Ovary (tissue), 9 donors: ENCODE measurements around the gene TCP11. TPM values are rescaled to one million over a fixed set of nuclear protein-coding genes. Genes with fewer than 3 reads are reported as not detected.

Experiments used
- DNase-seq, 5 donors: peaks; one replicate each; pipeline ENCODE4 v3.0.0-alpha.2; 2019 to 2020
- H3K27ac ChIP-seq, 2 donors: fragments of 200-600 bp; one replicate each; pipeline versions ENCODE4 v1.5.1 to v1.8.0; 2019 to 2022
- H3K27me3 ChIP-seq: fragments of 200-600 bp; one replicate; pipeline ENCODE4 v1.8.0; 2022
- H3K36me3 ChIP-seq: fragments of 200-600 bp; sonication (generic); one replicate; pipeline ENCODE4 v1.5.1; 2019
- H3K4me1 ChIP-seq: one replicate; pipeline ENCODE4 v1.8.1; 2013; ENCODE audit warnings: mild to moderate bottlenecking, moderate library complexity; ENCODE audit not compliant: insufficient read depth
- H3K4me3 ChIP-seq: fragments of 200-600 bp; sonication (generic); one replicate; pipeline ENCODE4 v1.5.1; 2017
- H3K9me3 ChIP-seq, 2 donors: fragments of 200-600 bp in 1 of 2; sonication (generic) in 1 of 2; one replicate each; pipeline versions ENCODE4 v1.5.1 to v1.8.1; 2013 to 2019; ENCODE audit warnings: mild to moderate bottlenecking in 1 of 2, moderate library complexity in 1 of 2
- CTCF ChIP-seq, 3 donors: fragments of 450-650 bp in 2 of 3; fragments of 200-600 bp in 1 of 3; IDR thresholded peaks; one replicate each; pipeline versions ENCODE4 v1.5.1 to v1.8.0; 2016 to 2022; ENCODE audit warnings: antibody characterized with exemption in 3 of 3, mild to moderate bottlenecking in 1 of 3
- EP300 ChIP-seq: sonication (generic); formaldehyde crosslinking; IDR thresholded peaks from one replicate; pipeline ENCODE4 v1.6.1; 2017; ENCODE audit warnings: antibody characterized with exemption
- POLR2A ChIP-seq: fragments of 450-650 bp; IDR thresholded peaks from one replicate; pipeline ENCODE4 v1.6.1; 2017; ENCODE audit warnings: antibody characterized with exemption, mild to moderate bottlenecking, moderate library complexity
- WGBS, 3 donors: extraction: QIAGEN DNeasy Blood & Tissue Kit in 1 of 3; methylation state at CpG; one replicate each; pipeline versions ENCODE4 v1.1.5 to v1.1.7; 2013 to 2017; 5-methylcytosine and 5-hydroxymethylcytosine counted together
- intact Hi-C, 4 donors: fragments of 100-400 bp; cut with DNase I; formaldehyde crosslinking; loops; one replicate each; pipeline versions ENCODE4 v1.11.0 to v1.15.1; 2022 to 2023
- polyA plus RNA-seq, 2 donors: library from polyadenylated mRNA; stranded (reverse); fragments of 200-250 nt in 1 of 2; fragments of 350-450 nt in 1 of 2; fragmentation: Illumina TruSeq in 1 of 2; extraction: RNeasy Lipid Tissue Mini Kit (QIAGEN cat#74804) in 1 of 2; gene quantifications; one replicate each; pipeline ENCODE4 v1.2.3, GENCODE V29; 2013 to 2014
- total RNA-seq, 7 donors: library from RNA; depleted of rRNA in 2 of 7; stranded (reverse); fragments of >200 nt in 2 of 7; fragmentation: NEBNext Ultra II Directional in 3 of 7; extraction: Animal tissue kit (Norgen Biotek cat#: 25700) in 3 of 7; gene quantifications; one replicate each; pipeline versions ENCODE4 v1.1.0 to v1.2.4, GENCODE V29; 2016 to 2023
- donor health status: DM: no; HTN: no; CAD: no; lungs with moderate emphysema.
- donor health status: DM: no; HTN: no; CAD: no.
- donor health status: Bipolar disorder and iron deficiency.
- donor health status: DM: yes; HTN: yes; CAD: no.
- donor health status: DM: no; HTN: no; CAD: no.
- donor health status: DM: yes; HTN: yes; CAD: no.

Gene TCP11
- total and polyA plus RNA-seq, 9 donors: 0.18 to 0.61 (median 0.48) TPM; not detected in 1

- Histone ChIP-seq H3K4me1 (no peaks in the 10 kb centered on the region), H3K4me3 (no peak overlapping the region), H3K9me3 (no peaks in the 10 kb centered on the region), H3K27ac (no peak overlapping the region), H3K36me3 (no peaks in the 10 kb centered on the region), H3K27me3 (no peaks in the 10 kb centered on the region)
- WGBS, 3 donors: 89 to 95% (median 90%) methylated on average over 18 to 23 of the region's 23 CpGs
- TF ChIP-seq EP300: no peak
- no peak for TF ChIP-seq POLR2A
- no peak for TF ChIP-seq CTCF (IDR thresholded peaks at IDR 0.05)
- intact Hi-C loops: no loop called here
- peak in 1 of 5 donors; percentile 27 for DNase-seq
Measured at GRCh38 chr6:35079311-35080000, 61.7 kb downstream of the TCP11 start.

- Histone ChIP-seq H3K36me3 (no peaks in the 10 kb centered on the region), H3K9me3 (no peaks in the 10 kb centered on the region), H3K27ac (no peak overlapping the region), H3K4me3 (no peak overlapping the region), H3K27me3 (no peaks in the 10 kb centered on the region), H3K4me1 (no peaks in the 10 kb centered on the region)
- intact Hi-C loops: no loop called here
- WGBS, 3 donors: 93 to 98% (median 94%) methylated on average over 8 to 11 of the region's 11 CpGs
- TF ChIP-seq EP300: no peak
- TF ChIP-seq CTCF (IDR thresholded peaks at IDR 0.05): no peak
- no peak for TF ChIP-seq POLR2A
- no peak for DNase-seq
Measured at GRCh38 chr6:35078896-35079295, 62.2 kb downstream of the TCP11 start.

- H3K27me3 ChIP-seq: no peaks in the 10 kb centered on the region
- H3K4me3 ChIP-seq: no peak overlapping the region
- H3K27ac ChIP-seq: no peak overlapping the region
- H3K4me1 ChIP-seq: no peaks in the 10 kb centered on the region
- WGBS, 3 donors: 93 to 96% (median 95%) methylated on average over 20 of the region's 20 CpGs
- no peaks in the 10 kb centered on the region for H3K9me3 ChIP-seq
- no peak for TF ChIP-seq CTCF (IDR thresholded peaks at IDR 0.05)
- no peak for TF ChIP-seq POLR2A
- peak in 1 of 5 donors; percentile 27 for DNase-seq
- no peaks in the 10 kb centered on the region for H3K36me3 ChIP-seq
- intact Hi-C loops: no loop called here
Measured at GRCh38 chr6:35078226-35078850, 62.8 kb downstream of the TCP11 start.

GRCh38 chr6:35077713-35078105 lies 63.4 kb downstream of the TCP11 start:
- DNase-seq: no peak
- H3K4me1 ChIP-seq: no peaks in the 10 kb centered on the region
- H3K27me3 ChIP-seq: no peaks in the 10 kb centered on the region
- no peaks in the 10 kb centered on the region for H3K36me3 ChIP-seq
- 74 to 78% (median 77%) methylated on average over 11 of the region's 11 CpGs for WGBS, 3 donors
- TF ChIP-seq EP300: no peak
- TF ChIP-seq POLR2A: no peak
- TF ChIP-seq CTCF (IDR thresholded peaks at IDR 0.05): no peak
- H3K9me3 ChIP-seq: no peaks in the 10 kb centered on the region
- no peak overlapping the region for H3K4me3 ChIP-seq
- intact Hi-C loops: no loop called here
- H3K27ac ChIP-seq: no peak overlapping the region
